Fibroblast of skin of scalp (primary cell): Measurements from ENCODE around the gene ZNF451. TPM values are rescaled to one million over a fixed set of nuclear protein-coding genes. Genes with fewer than 3 reads are reported as not detected.
"Not testable (repeated sequence)": the region's sequence is repeated elsewhere in the genome, so short reads cannot be mapped to it uniquely, and the experiment has no call there.

Source experiments
- DNase-seq: peaks from one replicate; pipeline ENCODE4 v3.0.0-alpha.2; 2013
- polyA plus RNA-seq, 2 experiments: library from polyadenylated mRNA; unstranded; fragments of 120-200 nt; gene quantifications; one replicate each; pipeline ENCODE4 v1.2.1, GENCODE V29; 2013; ENCODE audit not compliant: insufficient read length in 2 of 2

ZNF451 gene
- 13.1 TPM for polyA plus RNA-seq (2013, experiment 1 of 2; ENCODE audit: insufficient read length)
- polyA plus RNA-seq (2013, experiment 2 of 2; ENCODE audit: insufficient read length): 15.8 TPM

GRCh38 chr6:57089687-57090457 lies at the start of gene ZNF451:
ZNF451 (plus strand) TSS chr6:57090188; CDS start chr6:57090254, 66 bp downstream.
- DNase-seq: peak; percentile 97

- DNase-seq: not testable (repeated sequence)
Measured at GRCh38 chr6:57044061-57044460, 45.9 kb upstream of the ZNF451 start.

- no peak for DNase-seq
Measured at GRCh38 chr6:57044568-57044967, 45.4 kb upstream of the ZNF451 start.

GRCh38 chr6:57046332-57047256 lies 43.4 kb upstream of the ZNF451 start, which contains the start of gene KIAA1586:
KIAA1586 (plus strand) TSS chr6:57046693; CDS start chr6:57046756, 63 bp downstream.
- DNase-seq: peak; percentile 90

GRCh38 chr6:57047257-57047585 lies 42.8 kb upstream of the ZNF451 start:
- not testable (repeated sequence) for DNase-seq

- DNase-seq: not testable (repeated sequence)
Measured at GRCh38 chr6:57047859-57048258, 42.1 kb upstream of the ZNF451 start.

GRCh38 chr6:57048577-57048976 lies 41.4 kb upstream of the ZNF451 start:
- no peak for DNase-seq

- DNase-seq: no peak
Measured at GRCh38 chr6:57063847-57064246, 26.1 kb upstream of the ZNF451 start.

GRCh38 chr6:57064809-57065208 lies 25.2 kb upstream of the ZNF451 start:
- DNase-seq: peak; percentile 27

- peak; percentile 51 for DNase-seq
Measured at GRCh38 chr6:57068061-57068460, 21.9 kb upstream of the ZNF451 start.

- no peak for DNase-seq
Measured at GRCh38 chr6:57069228-57069627, 20.8 kb upstream of the ZNF451 start.

GRCh38 chr6:57069920-57070331 lies 20.1 kb upstream of the ZNF451 start:
- no peak for DNase-seq

- no peak for DNase-seq
Measured at GRCh38 chr6:57072108-57072507, 17.9 kb upstream of the ZNF451 start.

GRCh38 chr6:57074383-57074782 lies 15.6 kb upstream of the ZNF451 start:
- DNase-seq: no peak

GRCh38 chr6:57075092-57075491 lies 14.9 kb upstream of the ZNF451 start:
- DNase-seq: no peak

GRCh38 chr6:57078531-57079207 lies 11.3 kb upstream of the ZNF451 start:
- DNase-seq: no peak

- DNase-seq: no peak
Measured at GRCh38 chr6:57085471-57085870, 4.5 kb upstream of the ZNF451 start.

- DNase-seq: no peak
Measured at GRCh38 chr6:57086843-57087242, 3.1 kb upstream of the ZNF451 start.

- peak; percentile 24 for DNase-seq
Measured at GRCh38 chr6:57087916-57088315, 2.1 kb upstream of the ZNF451 start.

GRCh38 chr6:57089265-57089664 lies 723 bp upstream of the ZNF451 start:
- DNase-seq: no peak

- DNase-seq: not testable (repeated sequence)
Measured at GRCh38 chr6:57090458-57091067, 575 bp downstream of the ZNF451 start.

- not testable (repeated sequence) for DNase-seq
Measured at GRCh38 chr6:57091375-57091774, 1.4 kb downstream of the ZNF451 start.
